ENCODE data around the gene BUD23. TPM values are rescaled to one million over a fixed set of nuclear protein-coding genes. Genes with fewer than 3 reads are reported as not detected.

Gene BUD23
- total RNA-seq, 1 experiment from 2014 or later, result 124 TPM

DNA sequence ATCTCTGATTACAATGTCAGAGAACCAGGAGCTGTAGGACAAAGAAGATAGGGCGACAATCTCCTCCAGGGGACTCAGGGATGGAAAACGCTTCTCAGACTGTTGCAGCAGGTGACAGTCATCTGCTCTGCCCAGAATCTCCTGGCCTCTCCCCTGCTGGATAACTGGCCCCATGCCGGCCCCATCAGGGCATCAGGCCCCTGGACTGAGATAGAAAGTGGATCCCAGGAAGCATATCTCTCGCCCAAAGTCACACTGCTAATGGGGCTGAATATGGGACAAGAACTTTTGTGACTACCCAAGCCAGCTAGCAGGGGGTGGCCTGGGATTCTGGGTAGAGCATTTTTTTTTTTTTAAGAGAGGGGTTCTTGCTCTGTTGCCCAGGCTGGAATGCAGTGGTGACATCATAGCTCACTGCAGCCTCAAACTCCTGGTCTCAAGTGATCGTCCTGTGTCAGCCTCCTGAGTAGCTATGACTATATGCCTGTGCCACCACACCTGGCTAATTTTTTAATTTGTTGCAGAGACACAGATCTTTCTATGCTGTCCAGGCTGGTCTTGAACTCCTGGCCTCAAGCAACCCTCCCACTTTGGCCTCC, 38.6 kb upstream of the BUD23 start:
- intact Hi-C loops (cut with micrococcal nuclease), result no loop called here
- H3K9me2 ChIP-seq (replicated peaks; ENCODE audit: low read length), result no peaks in the 10 kb centered on the region
- POLR2A ChIA-PET (ENCODE audit: unreplicated experiment), result interaction anchor here (0.6 kb wide), 2 partner anchors 13 to 46 kb away, joined by 3 to 5 read pairs; no protein-coding TSS in a partner anchor
- BruUV-seq (replicated peaks), result no TSS peak
- H3K27ac ChIP-seq (ENCODE audit: low read length), result no peak overlapping the region
- H3K36me3 ChIP-seq (ENCODE audit: low read depth, low read length), result no peaks in the 10 kb centered on the region
- H4K20me1 ChIP-seq (ENCODE audit: low read length), result no peaks in the 10 kb centered on the region
- H3F3A ChIP-seq (ENCODE audit: low read length, unreplicated experiment), result no peaks in the 10 kb centered on the region
- CTCF ChIA-PET, result no interaction called here
- ATAC-seq (no peak), DNase-seq (no peak)
- H3K4me2 ChIP-seq (ENCODE audit: low read length), result no peak overlapping the region
- H3K27me3 ChIP-seq (ENCODE audit: low read length), result peaks cover 11% of the 10 kb centered on the region
- TF ChIP-seq EZH2phosphoT487 (IDR thresholded peaks at IDR 0.05; ENCODE audit: borderline replicate concordance, low read length) (no peak), EZH2 (IDR thresholded peaks at IDR 0.05; ENCODE audit: low read length, unreplicated experiment) (no peak)
- TF ChIP-seq, protein P1, sequence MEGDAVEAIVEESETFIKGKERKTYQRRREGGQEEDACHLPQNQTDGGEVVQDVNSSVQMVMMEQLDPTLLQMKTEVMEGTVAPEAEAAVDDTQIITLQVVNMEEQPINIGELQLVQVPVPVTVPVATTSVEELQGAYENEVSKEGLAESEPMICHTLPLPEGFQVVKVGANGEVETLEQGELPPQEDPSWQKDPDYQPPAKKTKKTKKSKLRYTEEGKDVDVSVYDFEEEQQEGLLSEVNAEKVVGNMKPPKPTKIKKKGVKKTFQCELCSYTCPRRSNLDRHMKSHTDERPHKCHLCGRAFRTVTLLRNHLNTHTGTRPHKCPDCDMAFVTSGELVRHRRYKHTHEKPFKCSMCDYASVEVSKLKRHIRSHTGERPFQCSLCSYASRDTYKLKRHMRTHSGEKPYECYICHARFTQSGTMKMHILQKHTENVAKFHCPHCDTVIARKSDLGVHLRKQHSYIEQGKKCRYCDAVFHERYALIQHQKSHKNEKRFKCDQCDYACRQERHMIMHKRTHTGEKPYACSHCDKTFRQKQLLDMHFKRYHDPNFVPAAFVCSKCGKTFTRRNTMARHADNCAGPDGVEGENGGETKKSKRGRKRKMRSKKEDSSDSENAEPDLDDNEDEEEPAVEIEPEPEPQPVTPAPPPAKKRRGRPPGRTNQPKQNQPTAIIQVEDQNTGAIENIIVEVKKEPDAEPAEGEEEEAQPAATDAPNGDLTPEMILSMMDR (conservative IDR thresholded peaks at IDR 0.05; ENCODE audit: low read depth, low read length), result no peak
- no peak overlapping the region for H2AFZ ChIP-seq (ENCODE audit: low read length)
- H3K79me2 ChIP-seq (ENCODE audit: low read length), result no peaks in the 10 kb centered on the region
- no peaks in the 10 kb centered on the region for H3K9me3 ChIP-seq (ENCODE audit: low read length)
- no peak overlapping the region for H3K4me3 ChIP-seq (ENCODE audit: low read length)
- H3K9ac ChIP-seq (ENCODE audit: low read length), result no peak overlapping the region
- no peaks in the 10 kb centered on the region for H3K4me1 ChIP-seq (ENCODE audit: insufficient read depth, low read length)

DNA sequence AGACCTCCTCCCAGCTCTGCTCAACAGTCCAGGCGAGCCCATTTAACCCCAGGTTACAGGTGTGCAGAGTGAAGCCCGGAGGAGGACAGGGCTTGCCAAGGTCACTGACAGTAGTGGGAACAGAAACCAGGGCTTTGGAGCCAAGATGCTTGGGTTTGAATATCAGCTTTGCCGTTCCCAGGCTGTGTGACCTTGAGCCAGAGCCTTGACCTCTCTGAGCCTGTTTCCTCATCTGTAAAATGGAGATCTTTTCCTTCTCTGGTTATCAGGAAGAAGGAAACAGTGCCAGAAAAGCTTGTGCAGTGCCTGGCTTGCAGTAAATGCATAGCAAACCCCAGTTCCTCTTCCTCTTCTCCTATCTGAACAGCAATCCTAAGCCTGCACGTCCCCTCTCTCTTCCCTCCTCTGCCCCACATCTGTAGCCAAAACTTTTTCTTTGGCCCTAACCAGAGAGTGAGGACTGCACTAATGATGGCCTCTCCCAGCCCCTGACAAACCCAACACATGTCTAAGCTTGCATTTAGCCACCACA, 37.7 kb upstream of the BUD23 start:
- Histone ChIP-seq H3K27me3 (ENCODE audit: low read length) (peaks cover 11% of the 10 kb centered on the region), H3K9ac (ENCODE audit: low read length) (no peak overlapping the region), H2AFZ (ENCODE audit: low read length) (no peak overlapping the region), H3K4me1 (ENCODE audit: insufficient read depth, low read length) (no peaks in the 10 kb centered on the region), H3K36me3 (ENCODE audit: low read depth, low read length) (no peaks in the 10 kb centered on the region), H3K9me2 (replicated peaks; ENCODE audit: low read length) (no peaks in the 10 kb centered on the region), H3K4me2 (ENCODE audit: low read length) (no peak overlapping the region), H3F3A (ENCODE audit: low read length, unreplicated experiment) (no peaks in the 10 kb centered on the region), H3K79me2 (ENCODE audit: low read length) (no peaks in the 10 kb centered on the region), H3K9me3 (ENCODE audit: low read length) (no peaks in the 10 kb centered on the region), H3K4me3 (ENCODE audit: low read length) (no peak overlapping the region), H4K20me1 (ENCODE audit: low read length) (no peaks in the 10 kb centered on the region), H3K27ac (ENCODE audit: low read length) (no peak overlapping the region)
- intact Hi-C loops (cut with micrococcal nuclease), result no loop called here
- ChIA-PET POLR2A (ENCODE audit: unreplicated experiment) (no interaction called here), CTCF (interaction anchor here (0.5 kb wide), 1 partner anchor 58 kb away, joined by 5 read pairs; no protein-coding TSS in a partner anchor)
- ATAC-seq (no peak), DNase-seq (no peak)
- no TSS peak for BruUV-seq (replicated peaks)
- TF ChIP-seq, protein P1 (conservative IDR thresholded peaks at IDR 0.05; ENCODE audit: low read depth, low read length), result no peak
- TF ChIP-seq EZH2 (IDR thresholded peaks at IDR 0.05; ENCODE audit: low read length, unreplicated experiment) (no peak), EZH2phosphoT487 (IDR thresholded peaks at IDR 0.05; ENCODE audit: borderline replicate concordance, low read length) (no peak)

Data from PC-3 (cell line).